Gastrocnemius medialis (tissue), 4 donors: ENCODE measurements around the gene SRRM2.

Experiments
- CTCF ChIP-seq, 5 experiments: fragments of 450-650 bp in 3 of 5; fragments of 200-600 bp in 2 of 5; sonication (generic) in 2 of 5; IDR thresholded peaks in 4 of 5; conservative IDR thresholded peaks in 1 of 5; 1 replicate in 4 of 5; 2 replicates in 1 of 5; pipeline ENCODE4 v1.5.1; 2016 to 2019; ENCODE audit warnings: antibody characterized with exemption in 5 of 5, mild to moderate bottlenecking in 3 of 5, moderate library complexity in 3 of 5
- POLR2A ChIP-seq, 2 donors: fragments of 450-650 bp; IDR thresholded peaks; one replicate each; pipeline ENCODE4 v1.6.1; 2017; ENCODE audit warnings: antibody characterized with exemption in 2 of 2, mild to moderate bottlenecking in 2 of 2, moderate library complexity in 2 of 2

GRCh38 chr16:2816751-2817339 is 64.4 kb downstream of the SRRM2 start, which contains the start of gene PRSS21:
- TF ChIP-seq CTCF (IDR thresholded peaks at IDR 0.05 in 4 of 5, conservative IDR thresholded peaks at IDR 0.05 in 1 of 5) (no peak), POLR2A (IDR thresholded peaks at IDR 0.05) (no peak)
